Measurements from ENCODE around the gene LHX5.

The LHX5 gene

GRCh38 chr12:113466454-113467141 is 5.1 kb downstream of the LHX5 start:
- H4K20me1 ChIP-seq (ENCODE audit: low read depth, low read length) = no peaks in the 10 kb centered on the region
- H3F3A ChIP-seq (ENCODE audit: insufficient read depth) = no peaks in the 10 kb centered on the region
- no peaks in the 10 kb centered on the region for H3K9me3 ChIP-seq (ENCODE audit: insufficient read depth, low read length)
- no peak overlapping the region for H3K27ac ChIP-seq (ENCODE audit: low read depth, low read length)
- no peak for TF ChIP-seq CTCF (IDR thresholded peaks at IDR 0.05; ENCODE audit: insufficient read depth, low read length, poor library complexity, severe bottlenecking)
- no peak for TF ChIP-seq EZH2phosphoT487 (conservative IDR thresholded peaks at IDR 0.05; ENCODE audit: low read length)
- H3K36me3 ChIP-seq (ENCODE audit: low read length) = no peaks in the 10 kb centered on the region
- no peak overlapping the region for H3K4me2 ChIP-seq (ENCODE audit: low read depth, low read length, poor library complexity, severe bottlenecking)
- H3K9me2 ChIP-seq (replicated peaks; ENCODE audit: insufficient read depth, low read length) = no peaks in the 10 kb centered on the region
- H3K27me3 ChIP-seq (ENCODE audit: low read length) = no peaks in the 10 kb centered on the region
- no peak overlapping the region for H3K9ac ChIP-seq (ENCODE audit: low read length)
- H2AFZ ChIP-seq (ENCODE audit: low read depth, low read length, severe bottlenecking) = no peak overlapping the region
- H3K79me2 ChIP-seq (ENCODE audit: insufficient read depth, low read length) = no peaks in the 10 kb centered on the region
- H3K4me3 ChIP-seq (ENCODE audit: insufficient read depth, low read length, poor library complexity, severe bottlenecking) = no peak overlapping the region

GRCh38 chr12:113465808-113466453 is 5.7 kb downstream of the LHX5 start:
- no peaks in the 10 kb centered on the region for H3F3A ChIP-seq (ENCODE audit: insufficient read depth)
- H4K20me1 ChIP-seq (ENCODE audit: low read depth, low read length) = no peaks in the 10 kb centered on the region
- no peaks in the 10 kb centered on the region for H3K27me3 ChIP-seq (ENCODE audit: low read length)
- no peak overlapping the region for H3K4me3 ChIP-seq (ENCODE audit: insufficient read depth, low read length, poor library complexity, severe bottlenecking)
- H3K9ac ChIP-seq (ENCODE audit: low read length) = no peak overlapping the region
- no peak for TF ChIP-seq EZH2phosphoT487 (conservative IDR thresholded peaks at IDR 0.05; ENCODE audit: low read length)
- no peak for TF ChIP-seq CTCF (IDR thresholded peaks at IDR 0.05; ENCODE audit: insufficient read depth, low read length, poor library complexity, severe bottlenecking)
- no peak overlapping the region for H3K27ac ChIP-seq (ENCODE audit: low read depth, low read length)
- no peaks in the 10 kb centered on the region for H3K36me3 ChIP-seq (ENCODE audit: low read length)
- H3K9me2 ChIP-seq (replicated peaks; ENCODE audit: insufficient read depth, low read length) = no peaks in the 10 kb centered on the region
- H3K4me2 ChIP-seq (ENCODE audit: low read depth, low read length, poor library complexity, severe bottlenecking) = no peak overlapping the region
- no peaks in the 10 kb centered on the region for H3K9me3 ChIP-seq (ENCODE audit: insufficient read depth, low read length)
- H2AFZ ChIP-seq (ENCODE audit: low read depth, low read length, severe bottlenecking) = no peak overlapping the region
- no peaks in the 10 kb centered on the region for H3K79me2 ChIP-seq (ENCODE audit: insufficient read depth, low read length)

GRCh38 chr12:113464852-113465719 is 6.6 kb downstream of the LHX5 start:
- Histone ChIP-seq H3K79me2 (ENCODE audit: insufficient read depth, low read length) (no peaks in the 10 kb centered on the region), H3K9me3 (ENCODE audit: insufficient read depth, low read length) (no peaks in the 10 kb centered on the region), H4K20me1 (ENCODE audit: low read depth, low read length) (no peaks in the 10 kb centered on the region), H3K9me2 (replicated peaks; ENCODE audit: insufficient read depth, low read length) (no peaks in the 10 kb centered on the region), H3K27ac (ENCODE audit: low read depth, low read length) (no peak overlapping the region), H3K36me3 (ENCODE audit: low read length) (no peaks in the 10 kb centered on the region), H3K27me3 (ENCODE audit: low read length) (no peaks in the 10 kb centered on the region), H3K4me3 (ENCODE audit: insufficient read depth, low read length, poor library complexity, severe bottlenecking) (no peak overlapping the region), H3K4me2 (ENCODE audit: low read depth, low read length, poor library complexity, severe bottlenecking) (no peak overlapping the region), H2AFZ (ENCODE audit: low read depth, low read length, severe bottlenecking) (no peak overlapping the region), H3F3A (ENCODE audit: insufficient read depth) (no peaks in the 10 kb centered on the region), H3K9ac (ENCODE audit: low read length) (no peak overlapping the region)
- TF ChIP-seq CTCF (IDR thresholded peaks at IDR 0.05; ENCODE audit: insufficient read depth, low read length, poor library complexity, severe bottlenecking) (no peak), EZH2phosphoT487 (conservative IDR thresholded peaks at IDR 0.05; ENCODE audit: low read length) (no peak)

All from SU-DHL-6 (cell line).